ENCODE data around the gene ELOVL4.

DNA sequence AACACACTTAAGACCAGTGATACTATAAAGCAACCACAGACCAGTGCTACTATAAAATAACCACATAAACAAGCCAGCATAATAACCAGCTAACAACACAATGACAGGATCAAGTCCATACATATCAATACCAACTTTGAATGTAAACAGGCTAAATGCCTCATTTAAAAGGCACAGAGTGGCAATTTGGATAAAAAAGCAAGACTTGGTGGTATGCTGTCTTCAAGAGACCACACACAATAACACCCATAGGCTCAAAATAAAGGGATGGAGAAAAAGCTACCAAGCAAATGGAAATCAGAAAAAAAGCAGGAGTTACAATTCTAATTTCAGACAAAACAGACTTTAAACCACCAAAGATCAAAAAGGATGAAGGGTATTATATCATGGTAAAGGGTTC lies 19.8 kb upstream of the ELOVL4 start:
- no peak for TF ChIP-seq CTCF (IDR thresholded peaks at IDR 0.05)
- TF ChIP-seq POLR2AphosphoS5 (IDR thresholded peaks at IDR 0.05; ENCODE audit: insufficient read depth in 1 of 2, low read depth in 1 of 2), result no peak

Data from vagina (tissue), 2 donors.